H1 (cell line): ENCODE data around the gene KNDC1. TPM values are rescaled to one million over a fixed set of nuclear protein-coding genes. Genes with fewer than 3 reads are reported as not detected.

ENCODE experiments used
- CTCF ChIA-PET: fragments of 300-600 bp; sonication (Branson Sonifier 250); formaldehyde crosslinking; loops from one replicate; lab custom pipeline; 2021; ENCODE audit not compliant: partially characterized antibody; lab: Charles Lee
- POLR2A ChIA-PET: fragments of 300-600 bp; sonication (Branson Sonifier 250); formaldehyde crosslinking; loops from one replicate; lab custom pipeline; 2021; ENCODE audit warnings: inconsistent platforms; ENCODE audit not compliant: partially characterized antibody; lab: Charles Lee
- DNase-seq, 2 experiments: peaks; one replicate each; pipeline versions ENCODE4 v3.0.0 to v3.0.0-alpha.2; 2010 to 2022; ENCODE audit warnings: low spot score in 2 of 2, low read depth in 1 of 2, mixed read lengths in 1 of 2
- FAIRE-seq: peaks from 2 replicates; lab custom pipeline; 2011; peaks lifted over from hg19 to GRCh38; lab: Jason Lieb, UNC
- H2AFZ ChIP-seq: 2 replicates; pipeline ENCODE4 v1.8.1; 2012; ENCODE audit warnings: low read length, inconsistent platforms
- H2AK5ac ChIP-seq: 2 replicates; pipeline ENCODE4 v1.6.1; 2013; ENCODE audit warnings: low read depth, low read length
- H2BK120ac ChIP-seq: replicated peaks from 2 replicates; pipeline ENCODE3; 2013; ENCODE audit warnings: low read depth, low read length, inconsistent platforms
- H2BK12ac ChIP-seq: 2 replicates; pipeline ENCODE4 v1.6.1; 2013; ENCODE audit warnings: low read depth, low read length
- H2BK15ac ChIP-seq: 2 replicates; pipeline ENCODE4 v1.6.1; 2013; ENCODE audit warnings: low read length
- H2BK20ac ChIP-seq: 2 replicates; pipeline ENCODE4 v1.6.1; 2013; ENCODE audit warnings: low read length
- H2BK5ac ChIP-seq: 2 replicates; pipeline ENCODE4 v1.6.1; 2013; ENCODE audit warnings: low read depth, low read length
- H3K14ac ChIP-seq: 2 replicates; pipeline ENCODE4 v1.6.1; 2013; ENCODE audit warnings: inconsistent platforms; ENCODE audit not compliant: insufficient read length
- H3K18ac ChIP-seq: 2 replicates; pipeline ENCODE4 v1.6.1; 2013; ENCODE audit warnings: low read length; ENCODE audit errors: extremely low read depth
- H3K23ac ChIP-seq: 2 replicates; pipeline ENCODE4 v1.6.1; 2013; ENCODE audit warnings: inconsistent platforms; ENCODE audit not compliant: insufficient read length
- H3K23me2 ChIP-seq: 2 replicates; pipeline ENCODE4 v1.6.1; 2013; ENCODE audit warnings: low read depth, low read length
- H3K27ac ChIP-seq: 2 replicates; pipeline ENCODE4 v1.6.1; 2011; ENCODE audit warnings: low read depth, low read length, inconsistent platforms
- H3K27me3 ChIP-seq, 4 experiments: replicated peaks in 1 of 4; 1 replicate in 1 of 4; 2 replicates in 3 of 4; pipeline versions ENCODE4 v1.6.1 to v1.8.1; 2011 to 2013; ENCODE audit warnings: low read length in 3 of 4, mild to moderate bottlenecking in 3 of 4, inconsistent platforms in 2 of 4, mixed read lengths in 2 of 4, moderate library complexity in 1 of 4; ENCODE audit not compliant: control insufficient read depth in 3 of 4, insufficient read depth in 3 of 4; ENCODE audit errors: extremely low read depth in 1 of 4
- H3K36me3 ChIP-seq, 4 experiments: 2 replicates each; pipeline versions ENCODE4 v1.6.1 to v1.8.1; 2011 to 2013; ENCODE audit warnings: mild to moderate bottlenecking in 4 of 4, low read length in 3 of 4, moderate library complexity in 2 of 4, control low read depth in 1 of 4, inconsistent platforms in 1 of 4; ENCODE audit not compliant: insufficient read depth in 4 of 4, control insufficient read depth in 2 of 4
- H3K4ac ChIP-seq: replicated peaks from 2 replicates; pipeline ENCODE3; 2013; ENCODE audit warnings: low read length, low read depth, mixed read lengths, inconsistent platforms; ENCODE audit not compliant: insufficient read length
- H3K4me1 ChIP-seq, 4 experiments: replicated peaks in 1 of 4; 1 replicate in 1 of 4; 2 replicates in 3 of 4; pipeline versions ENCODE4 v1.6.1 to v1.8.1; 2011 to 2013; ENCODE audit warnings: low read length in 3 of 4, inconsistent platforms in 2 of 4, mixed read lengths in 1 of 4; ENCODE audit not compliant: insufficient read depth in 4 of 4, control insufficient read depth in 3 of 4
- H3K4me2 ChIP-seq, 2 experiments: 2 replicates each; pipeline versions ENCODE4 v1.6.1 to v1.8.1; 2011 to 2013; ENCODE audit warnings: low read depth in 2 of 2, low read length in 2 of 2, control low read depth in 1 of 2, inconsistent platforms in 1 of 2, mild to moderate bottlenecking in 1 of 2; ENCODE audit not compliant: insufficient read depth in 1 of 2
- H3K4me3 ChIP-seq, 4 experiments: fragments of 200-600, 300-600 bp in 1 of 4; sonication (generic), shearing (Covaris generic), sonication (Bioruptor Twin) in 1 of 4; 2 replicates each; pipeline versions ENCODE4 v1.5.1 to v1.8.1; 2011 to 2016; ENCODE audit warnings: low read length in 4 of 4, low read depth in 3 of 4, control low read depth in 2 of 4, inconsistent platforms in 2 of 4, mild to moderate bottlenecking in 2 of 4, mixed read lengths in 1 of 4, moderate library complexity in 1 of 4; ENCODE audit not compliant: insufficient read depth in 2 of 4; ENCODE audit errors: extremely low read depth in 1 of 4
- H3K56ac ChIP-seq: replicated peaks from 2 replicates; pipeline ENCODE3; 2013; ENCODE audit warnings: low read depth, mild to moderate bottlenecking, mixed read lengths, low read length, inconsistent platforms; ENCODE audit not compliant: insufficient read length
- H3K79me1 ChIP-seq: 2 replicates; pipeline ENCODE4 v1.6.1; 2013; ENCODE audit warnings: low read depth, low read length, control low read depth
- H3K79me2 ChIP-seq, 2 experiments: 2 replicates each; pipeline versions ENCODE4 v1.6.1 to v1.8.1; 2012 to 2013; ENCODE audit warnings: low read length in 2 of 2, mild to moderate bottlenecking in 2 of 2, inconsistent platforms in 1 of 2; ENCODE audit not compliant: insufficient read depth in 2 of 2, control insufficient read depth in 1 of 2
- H3K9ac ChIP-seq, 4 experiments: replicated peaks in 1 of 4; 1 replicate in 1 of 4; 2 replicates in 3 of 4; pipeline versions ENCODE4 v1.6.1 to v1.8.1; 2011 to 2013; ENCODE audit warnings: low read depth in 3 of 4, low read length in 3 of 4, control low read depth in 2 of 4, mild to moderate bottlenecking in 2 of 4, moderate library complexity in 2 of 4, inconsistent platforms in 1 of 4; ENCODE audit errors: extremely low read depth in 1 of 4
- H3K9me3 ChIP-seq, 2 experiments: 2 replicates each; pipeline versions ENCODE4 v1.6.1 to v1.8.1; 2012 to 2013; ENCODE audit warnings: mild to moderate bottlenecking in 2 of 2, moderate library complexity in 2 of 2, control low read depth in 1 of 2, inconsistent platforms in 1 of 2, low read depth in 1 of 2, low read length in 1 of 2, mixed read lengths in 1 of 2; ENCODE audit not compliant: insufficient read depth in 2 of 2
- H4K20me1 ChIP-seq, 2 experiments: replicated peaks in 1 of 2; 2 replicates each; pipeline versions ENCODE3 to v1.8.1; 2011 to 2013; ENCODE audit warnings: inconsistent platforms in 2 of 2, low read length in 2 of 2, mild to moderate bottlenecking in 1 of 2; ENCODE audit not compliant: insufficient read depth in 2 of 2, control insufficient read depth in 1 of 2
- H4K5ac ChIP-seq: 2 replicates; pipeline ENCODE4 v1.6.1; 2013; ENCODE audit warnings: low read length, low read depth, mixed read lengths, inconsistent platforms; ENCODE audit not compliant: insufficient read length
- H4K8ac ChIP-seq: 2 replicates; pipeline ENCODE4 v1.8.0; 2013; ENCODE audit warnings: mild to moderate bottlenecking, moderate library complexity, low read length, inconsistent platforms; ENCODE audit not compliant: insufficient read depth; ENCODE audit errors: extremely low read depth
- H4K91ac ChIP-seq: replicated peaks from 2 replicates; pipeline ENCODE3; 2013; ENCODE audit warnings: low read length, mixed read lengths, inconsistent platforms; ENCODE audit not compliant: insufficient read length
- KDM1A ChIP-seq: fragments of 200-600, 300-600 bp; sonication (generic); IDR thresholded peaks from 2 replicates; pipeline ENCODE4 v1.7.1; 2016; ENCODE audit warnings: mild to moderate bottlenecking, low read length, borderline replicate concordance
- SUZ12 ChIP-seq: fragments of 200-600 bp; sonication (generic); IDR thresholded peaks from 2 replicates; pipeline ENCODE4 v1.6.1; 2012; ENCODE audit warnings: mild to moderate bottlenecking, inconsistent platforms, low read length, moderate library complexity, mixed read lengths
- TBP ChIP-seq: IDR thresholded peaks from 2 replicates; pipeline ENCODE4 v1.6.1; 2011; ENCODE audit warnings: low read depth, low read length, improper control_type of control experiment
- ZNF274 ChIP-seq: IDR thresholded peaks from 2 replicates; pipeline ENCODE4 v1.7.0; 2012; ENCODE audit warnings: low read length, borderline replicate concordance; ENCODE audit errors: extremely low read depth
- WGBS, 2 experiments: shearing (Covaris generic) in 1 of 2; methylation state at CpG; one replicate each; pipeline versions ENCODE4 v1.1.6 to v1.1.7; 2013 to 2015; ENCODE audit warnings: low lambda C conversion rate in 2 of 2, mixed read lengths in 2 of 2, inconsistent platforms in 1 of 2, low coverage in 1 of 2, missing lambda C conversion rate in 1 of 2; ENCODE audit not compliant: insufficient replicate concordance in 2 of 2, insufficient coverage in 1 of 2, insufficient read length in 1 of 2; ENCODE audit errors: extremely low coverage in 1 of 2, missing lambda C conversion rate in 1 of 2; 5-methylcytosine and 5-hydroxymethylcytosine counted together
- polyA plus RNA-seq, 7 experiments: library from polyadenylated mRNA; depleted of rRNA in 3 of 7; stranded (reverse) in 5 of 7; unstranded in 2 of 7; fragments of >200 nt in 5 of 7; fragments of 200-250 nt in 2 of 7; gene quantifications; 1 replicate in 5 of 7; 2 replicates in 1 of 7; 4 replicates in 1 of 7; pipeline versions ENCODE4 v1.2.1 to v1.2.3, GENCODE V29; 2011 to 2013; ENCODE audit warnings: missing spikeins in 2 of 7, mixed read lengths in 2 of 7
- total RNA-seq: library from RNA; stranded (reverse); fragmentation: NEBNext Ultra II Directional; extraction: Animal tissue kit (Norgen Biotek cat#: 25700); gene quantifications from 2 replicates; pipeline ENCODE4 v1.2.1, GENCODE V29; 2021

The KNDC1 gene
- total and polyA plus RNA-seq, 2 of the 8 experiments (the other 6 are each of a cell fraction or from before 2014, with no cell fraction given), result 7.5 to 16.7 TPM

- 90% methylated on average over 15 of the region's 21 CpGs; no CpG with 5 or more reads in 1 of the 2 experiments for WGBS, 2 experiments
- H3K36me3 ChIP-seq, result peaks cover 0 to 7% (median 3%) of the 10 kb centered on the region in 4 experiments; a peak in 3 of 8 replicates
- ChIA-PET CTCF (interaction anchor here (0.7 to 2.0 kb wide), 4 partner anchors 20 to 333 kb away, joined by 3 to 12 read pairs (median 3); no protein-coding TSS in a partner anchor), POLR2A (interaction anchor here (0.6 to 1.4 kb wide), 9 partner anchors 9 to 69 kb away, joined by 3 to 6 read pairs (median 3); partner anchors contain the start of gene VENTX)
- no peak overlapping the region for H3K23ac ChIP-seq
- H2BK15ac ChIP-seq, result peak overlapping the region; percentile 72; the same call in 1 of the 2 replicates
- H4K91ac ChIP-seq, result no peak overlapping the region
- no peaks in the 10 kb centered on the region for H4K20me1 ChIP-seq
- H3K79me2 ChIP-seq, result no peaks in the 10 kb centered on the region
- peaks cover 0 to 8% of the 10 kb centered on the region in 2 experiments; a peak in 1 of 4 replicates for H3K9me3 ChIP-seq
- no peak overlapping the region for H2AFZ ChIP-seq
- H3K56ac ChIP-seq, result no peak overlapping the region
- H3K9ac ChIP-seq, result no peak overlapping the region
- H3K4me3 ChIP-seq, result no peak overlapping the region
- no peak overlapping the region for H3K14ac ChIP-seq
- no peak overlapping the region for H4K8ac ChIP-seq
- no peak overlapping the region for H2BK12ac ChIP-seq
- no peak overlapping the region for H3K27ac ChIP-seq
- TF ChIP-seq SUZ12 (0 out of 2 replicates have a peak, but pooled peaks have one; percentile 18), TBP (no peak), KDM1A (no peak), ZNF274 (no peak)
- peaks cover 0 to 25% (median 11%) of the 10 kb centered on the region in 4 experiments; a peak in 6 of 7 replicates for H3K4me1 ChIP-seq
- no peak overlapping the region for H4K5ac ChIP-seq
- H2AK5ac ChIP-seq, result no peak overlapping the region
- H2BK120ac ChIP-seq, result no peak overlapping the region
- no peak overlapping the region for H3K18ac ChIP-seq
- H2BK20ac ChIP-seq, result peak overlapping the region; percentile 48; the same call in 1 of the 2 replicates
- H3K27me3 ChIP-seq, result peaks cover 17 to 31% (median 29%) of the 10 kb centered on the region in 4 experiments
- no peak for FAIRE-seq
- H3K23me2 ChIP-seq, result peaks cover 10% of the 10 kb centered on the region; the same call in 1 of the 2 replicates
- no peak overlapping the region for H2BK5ac ChIP-seq
- DNase-seq, result no peak
- no peaks in the 10 kb centered on the region; the same call in 1 of the 2 replicates for H3K79me1 ChIP-seq
- no peak overlapping the region for H3K4ac ChIP-seq
- no peak overlapping the region for H3K4me2 ChIP-seq
Measured at GRCh38 chr10:133227256-133227655, 67.2 kb downstream of the KNDC1 start.
